ENCODE measurements around the gene DNAJC13.

DNA sequence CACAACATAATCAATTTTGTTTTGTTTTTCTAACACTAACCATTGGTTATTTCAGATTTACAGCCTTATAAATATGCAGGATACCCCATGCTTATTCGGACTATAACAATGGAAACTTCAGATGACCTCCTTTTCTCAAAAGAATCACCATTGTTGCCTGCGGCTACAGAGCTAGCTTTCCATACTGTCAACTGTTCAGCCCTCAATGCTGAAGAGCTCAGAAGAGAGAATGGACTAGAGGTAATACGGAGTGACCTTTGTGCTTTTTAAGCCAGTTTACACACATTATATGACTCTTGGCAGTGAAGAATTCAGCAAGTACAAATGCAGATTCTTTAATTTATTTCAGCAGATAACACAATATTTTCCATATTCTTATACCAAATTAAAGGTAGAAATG, 81.8 kb downstream of the DNAJC13 start:
- TF ChIP-seq CTCF (IDR thresholded peaks at IDR 0.05) (no peak), POLR2A (IDR thresholded peaks at IDR 0.05; ENCODE audit: low read depth) (no peak)

Measured in esophagus muscularis mucosa (tissue), 3 donors.